GM12878 (cell line): ENCODE results near the gene A3GALT2. TPM values are rescaled to one million over a fixed set of nuclear protein-coding genes. Genes with fewer than 3 reads are reported as not detected.

Experiments used
- CREB1 ChIP-seq: IDR thresholded peaks from 2 replicates; pipeline ENCODE4 v1.6.1; 2012; ENCODE audit warnings: low read depth, mild to moderate bottlenecking, inconsistent platforms
- DPF2 ChIP-seq: fragments of 450-650 bp; IDR thresholded peaks from 2 replicates; pipeline ENCODE4 v1.6.1; 2017; ENCODE audit warnings: mild to moderate bottlenecking
- EGR1 ChIP-seq, 2 experiments: IDR thresholded peaks; 1 replicate in 1 of 2; 2 replicates in 1 of 2; pipeline ENCODE4 v1.6.1; 2011 to 2012; ENCODE audit warnings: low read depth in 2 of 2, low read length in 2 of 2, borderline replicate concordance in 1 of 2, mild to moderate bottlenecking in 1 of 2, moderate library complexity in 1 of 2
- FOXM1 ChIP-seq: IDR thresholded peaks from 2 replicates; pipeline ENCODE4 v1.6.1; 2012; ENCODE audit warnings: low read depth, mild to moderate bottlenecking, inconsistent platforms, low read length, moderate library complexity
- GATAD2B ChIP-seq: fragments of 450-650 bp; conservative IDR thresholded peaks from 2 replicates; pipeline ENCODE4 v1.6.1; 2017; ENCODE audit warnings: low read depth, mild to moderate bottlenecking, moderate library complexity
- HSF1 ChIP-seq: fragments of 150-350 bp; IDR thresholded peaks from 2 replicates; pipeline ENCODE4 v1.6.1; 2014; ENCODE audit warnings: mild to moderate bottlenecking, low read depth, low read length
- KLF5 ChIP-seq: fragments of 450-650 bp; IDR thresholded peaks from 2 replicates; pipeline ENCODE4 v1.6.1; 2014; ENCODE audit warnings: mild to moderate bottlenecking; ENCODE audit not compliant: partially characterized antibody
- MAX ChIP-seq: IDR thresholded peaks from 2 replicates; pipeline ENCODE4 v1.6.1; 2012; ENCODE audit warnings: low read depth, low read length, improper control_type of control experiment
- MXI1 ChIP-seq: fragments of 150-350 bp; IDR thresholded peaks from 2 replicates; pipeline ENCODE4 v1.6.1; 2011; ENCODE audit warnings: low read depth, mild to moderate bottlenecking, inconsistent platforms, low read length, improper control_type of control experiment
- NBN ChIP-seq: fragments of 450-650 bp; IDR thresholded peaks from 2 replicates; pipeline ENCODE4 v1.6.1; 2016
- NKRF ChIP-seq: fragments of 450-650 bp; conservative IDR thresholded peaks from 2 replicates; pipeline ENCODE4 v1.6.1; 2017; ENCODE audit warnings: mild to moderate bottlenecking, moderate library complexity
- PAX5 ChIP-seq: IDR thresholded peaks from 2 replicates; pipeline ENCODE4 v1.6.1; 2011; ENCODE audit warnings: low read depth, low read length, borderline replicate concordance
- POLR2A ChIP-seq: IDR thresholded peaks from 2 replicates; pipeline ENCODE4 v1.6.1; 2011; ENCODE audit warnings: low read depth, mild to moderate bottlenecking, low read length
- POLR2AphosphoS5 ChIP-seq: IDR thresholded peaks from 2 replicates; pipeline ENCODE4 v1.6.1; 2011; ENCODE audit warnings: mild to moderate bottlenecking, low read length, inconsistent platforms
- RELA ChIP-seq: fragments of 450-650 bp; IDR thresholded peaks from 2 replicates; pipeline ENCODE4 v1.8.0; 2014; ENCODE audit warnings: borderline replicate concordance; ENCODE audit not compliant: partially characterized antibody
- SP1 ChIP-seq: IDR thresholded peaks from one replicate; pipeline ENCODE4 v1.6.1; 2011; ENCODE audit warnings: low read depth, low read length
- TAF1 ChIP-seq: IDR thresholded peaks from 2 replicates; pipeline ENCODE4 v1.6.1; 2011; ENCODE audit warnings: mild to moderate bottlenecking, low read depth, low read length, borderline replicate concordance
- YY1 ChIP-seq: IDR thresholded peaks from 2 replicates; pipeline ENCODE4 v1.6.1; 2011; ENCODE audit warnings: low read depth, mild to moderate bottlenecking, low read length
- polyA plus RNA-seq, 11 experiments: library from polyadenylated mRNA; depleted of rRNA in 4 of 11; unstranded in 6 of 11; stranded (reverse) in 5 of 11; fragments of >200 nt; fragmentation: Nextera tagmentation in 4 of 11; fragmentation: Illumina TruSeq in 1 of 11; extraction: Ambion mirVana in 4 of 11; extraction: Trizol in 1 of 11; gene quantifications; 1 replicate in 1 of 11; 2 replicates in 10 of 11; pipeline versions ENCODE4 v1.2.1 to v1.2.3, GENCODE V29; 2011 to 2016; ENCODE audit warnings: inconsistent platforms in 2 of 11, missing spikeins in 2 of 11, low read depth in 1 of 11
- total RNA-seq, 4 experiments: library from RNA; depleted of rRNA in 3 of 4; stranded (reverse); fragments of >200 nt in 3 of 4; fragmentation: Illumina TruSeq in 1 of 4; extraction: Trizol in 1 of 4; gene quantifications; 2 replicates each; pipeline versions ENCODE4 v1.2.1 to v1.2.3, GENCODE V29; 2013 to 2021
- TF ChIP-seq, protein P1 (sequence below): fragments of 450-650 bp; formaldehyde crosslinking; IDR thresholded peaks from 2 replicates; pipeline ENCODE4 v1.4.0; 2022; ENCODE audit warnings: mild to moderate bottlenecking, moderate library complexity
- TF ChIP-seq, protein P2 (sequence below): fragments of 450-650 bp; IDR thresholded peaks from 2 replicates; pipeline ENCODE4 v1.6.1; 2017; ENCODE audit warnings: low read depth, mild to moderate bottlenecking, moderate library complexity

Gene A3GALT2
- total and polyA plus RNA-seq, 10 of the 15 experiments (the other 5 are each of a cell fraction or from before 2014, with no cell fraction given), result not detected

DNA sequence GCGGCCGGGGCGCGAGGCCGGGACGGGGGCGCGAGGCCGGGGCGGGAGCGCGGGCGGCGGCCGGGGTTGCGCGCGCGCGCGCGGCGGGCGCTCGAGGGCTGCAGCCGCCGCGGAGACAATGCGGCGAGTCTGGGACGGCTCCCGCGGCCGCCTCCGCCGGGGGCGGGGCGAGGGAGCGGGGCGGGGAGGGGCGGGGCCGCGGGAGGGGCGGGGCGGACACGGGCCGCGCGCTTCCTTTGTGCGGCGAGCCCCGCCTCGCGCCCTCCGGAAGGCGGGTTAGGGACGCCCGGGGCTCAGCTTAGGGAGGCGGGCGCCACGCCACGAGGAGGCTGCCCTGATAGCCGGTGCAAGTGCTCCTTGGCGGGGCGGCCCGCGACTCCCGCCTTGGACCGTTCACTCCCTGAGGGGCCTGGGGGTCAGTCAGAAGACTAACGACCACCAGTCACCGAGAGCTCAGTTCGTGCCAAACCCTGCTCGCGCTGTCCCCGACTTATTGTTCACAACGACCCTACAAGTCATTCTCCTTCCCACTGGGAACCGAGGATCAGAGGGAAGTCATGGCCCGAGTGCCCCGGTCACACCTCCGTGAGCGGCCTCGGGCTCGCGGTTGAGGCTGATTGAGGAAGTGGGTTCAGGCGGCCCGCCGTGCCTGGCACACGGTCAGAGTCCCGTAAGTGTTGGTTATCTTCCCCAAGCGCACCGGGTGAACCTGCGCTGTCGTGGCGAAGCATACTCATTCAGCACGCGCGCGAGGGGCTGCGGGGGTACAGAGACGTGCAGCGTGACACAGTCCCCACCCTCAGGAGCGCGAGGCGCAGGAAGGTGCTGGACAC lies 29.1 kb upstream of the A3GALT2 start (continued):
- TF ChIP-seq SP1, result peak; percentile 23
- TF ChIP-seq, protein P1, sequence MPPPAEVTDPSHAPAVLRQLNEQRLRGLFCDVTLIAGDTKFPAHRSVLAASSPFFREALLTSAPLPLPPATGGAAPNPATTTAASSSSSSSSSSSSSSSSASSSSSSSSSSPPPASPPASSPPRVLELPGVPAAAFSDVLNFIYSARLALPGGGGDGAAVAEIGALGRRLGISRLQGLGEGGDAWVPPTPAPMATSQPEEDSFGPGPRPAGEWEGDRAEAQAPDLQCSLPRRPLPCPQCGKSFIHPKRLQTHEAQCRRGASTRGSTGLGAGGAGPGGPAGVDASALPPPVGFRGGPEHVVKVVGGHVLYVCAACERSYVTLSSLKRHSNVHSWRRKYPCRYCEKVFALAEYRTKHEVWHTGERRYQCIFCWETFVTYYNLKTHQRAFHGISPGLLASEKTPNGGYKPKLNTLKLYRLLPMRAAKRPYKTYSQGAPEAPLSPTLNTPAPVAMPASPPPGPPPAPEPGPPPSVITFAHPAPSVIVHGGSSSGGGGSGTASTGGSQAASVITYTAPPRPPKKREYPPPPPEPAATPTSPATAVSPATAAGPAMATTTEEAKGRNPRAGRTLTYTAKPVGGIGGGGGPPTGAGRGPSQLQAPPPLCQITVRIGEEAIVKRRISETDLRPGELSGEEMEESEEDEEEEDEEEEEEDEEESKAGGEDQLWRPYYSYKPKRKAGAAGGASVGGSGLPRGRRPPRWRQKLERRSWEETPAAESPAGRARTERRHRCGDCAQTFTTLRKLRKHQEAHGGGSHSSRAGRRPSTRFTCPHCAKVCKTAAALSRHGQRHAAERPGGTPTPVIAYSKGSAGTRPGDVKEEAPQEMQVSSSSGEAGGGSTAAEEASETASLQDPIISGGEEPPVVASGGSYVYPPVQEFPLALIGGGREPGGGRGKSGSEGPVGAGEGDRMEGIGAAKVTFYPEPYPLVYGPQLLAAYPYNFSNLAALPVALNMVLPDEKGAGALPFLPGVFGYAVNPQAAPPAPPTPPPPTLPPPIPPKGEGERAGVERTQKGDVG (CRISPR knock-in tag), result no peak
- no peak for TF ChIP-seq CREB1
- no peak for TF ChIP-seq FOXM1
- peak; percentile 82 for TF ChIP-seq NBN
- no peak for TF ChIP-seq HSF1
- TF ChIP-seq POLR2A, result peak; percentile 93
- TF ChIP-seq TAF1, result peak; percentile 60; the same call in 1 of the 2 replicates
- peak in 1 of 2 experiments; percentile 29; a peak in 1 of 3 replicates for TF ChIP-seq EGR1 (IDR thresholded peaks at IDR 0.05; ENCODE audit: borderline replicate concordance in 1 of 2, low read depth in 2 of 2, low read length in 2 of 2)
- TF ChIP-seq MXI1, result peak; percentile 81
- peak; percentile 89 for TF ChIP-seq DPF2
- TF ChIP-seq MAX, result peak; percentile 75
- TF ChIP-seq KLF5, result peak; percentile 49
- peak; percentile 84 for TF ChIP-seq POLR2AphosphoS5
- peak; percentile 88 for TF ChIP-seq GATAD2B
- TF ChIP-seq, protein P2, sequence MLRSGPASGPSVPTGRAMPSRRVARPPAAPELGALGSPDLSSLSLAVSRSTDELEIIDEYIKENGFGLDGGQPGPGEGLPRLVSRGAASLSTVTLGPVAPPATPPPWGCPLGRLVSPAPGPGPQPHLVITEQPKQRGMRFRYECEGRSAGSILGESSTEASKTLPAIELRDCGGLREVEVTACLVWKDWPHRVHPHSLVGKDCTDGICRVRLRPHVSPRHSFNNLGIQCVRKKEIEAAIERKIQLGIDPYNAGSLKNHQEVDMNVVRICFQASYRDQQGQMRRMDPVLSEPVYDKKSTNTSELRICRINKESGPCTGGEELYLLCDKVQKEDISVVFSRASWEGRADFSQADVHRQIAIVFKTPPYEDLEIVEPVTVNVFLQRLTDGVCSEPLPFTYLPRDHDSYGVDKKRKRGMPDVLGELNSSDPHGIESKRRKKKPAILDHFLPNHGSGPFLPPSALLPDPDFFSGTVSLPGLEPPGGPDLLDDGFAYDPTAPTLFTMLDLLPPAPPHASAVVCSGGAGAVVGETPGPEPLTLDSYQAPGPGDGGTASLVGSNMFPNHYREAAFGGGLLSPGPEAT, result peak; percentile 57; the same call in 1 of the 2 replicates
- peak; percentile 81 for TF ChIP-seq PAX5
- TF ChIP-seq RELA, result peak; percentile 28
- peak; percentile 43; the same call in 1 of the 2 replicates for TF ChIP-seq YY1
- peak; percentile 75 for TF ChIP-seq NKRF
